GM21360 (cell line): ENCODE results near the gene PATZ1.

Source experiments
- ATAC-seq: cut with Tn5 transposase; IDR thresholded peaks from one replicate; pipeline ENCODE4 v1.9.1; 2021; ENCODE audit warnings: mild to moderate bottlenecking, moderate library complexity; ENCODE audit not compliant: unreplicated experiment

Gene PATZ1

GRCh38 chr22:31344256-31344577 lies 1.9 kb downstream of the PATZ1 start:
- ATAC-seq = no peak

GRCh38 chr22:31343235-31344191 lies 2.6 kb downstream of the PATZ1 start:
- no peak for ATAC-seq

GRCh38 chr22:31342389-31343140 lies 3.6 kb downstream of the PATZ1 start:
- ATAC-seq = no peak

- ATAC-seq = no peak
These were observed 4.6 kb downstream of the PATZ1 start for GRCh38 chr22:31341386-31342088.

GRCh38 chr22:31340765-31341247 lies 5.3 kb downstream of the PATZ1 start:
- ATAC-seq = no peak

GRCh38 chr22:31340360-31340759 lies 5.8 kb downstream of the PATZ1 start:
- no peak for ATAC-seq

- no peak for ATAC-seq
These were observed 6.9 kb downstream of the PATZ1 start for GRCh38 chr22:31339148-31339832.

GRCh38 chr22:31337178-31337577 lies 9.0 kb downstream of the PATZ1 start:
- no peak for ATAC-seq

GRCh38 chr22:31334329-31334728 lies 11.8 kb downstream of the PATZ1 start:
- no peak for ATAC-seq

GRCh38 chr22:31333641-31334040 lies 12.5 kb downstream of the PATZ1 start:
- ATAC-seq = no peak

GRCh38 chr22:31332886-31333285 lies 13.3 kb downstream of the PATZ1 start:
- no peak for ATAC-seq

- ATAC-seq = no peak
These were observed 14.1 kb downstream of the PATZ1 start for GRCh38 chr22:31332010-31332409.

GRCh38 chr22:31329453-31330215 lies 16.5 kb downstream of the PATZ1 start:
- ATAC-seq = no peak

- ATAC-seq = no peak
These were observed 17.1 kb downstream of the PATZ1 start for GRCh38 chr22:31329029-31329428.

GRCh38 chr22:31328544-31328960 lies 17.6 kb downstream of the PATZ1 start:
- no peak for ATAC-seq

GRCh38 chr22:31327806-31328543 lies 18.2 kb downstream of the PATZ1 start:
- no peak for ATAC-seq

- no peak for ATAC-seq
These were observed 19.3 kb downstream of the PATZ1 start for GRCh38 chr22:31326877-31327276.

GRCh38 chr22:31323578-31324550 lies 22.3 kb downstream of the PATZ1 start:
- no peak for ATAC-seq
